Amniotic epithelial cell (primary cell): ENCODE results near the gene FZD2.
A peak's percentile ranks its signal among the peaks of the same experiment; 100 is the strongest.
"Not testable (repeated sequence)": the region's sequence is repeated elsewhere in the genome, so short reads cannot be mapped to it uniquely, and the experiment has no call there.

Source experiments
- DNase-seq: peaks from one replicate; pipeline ENCODE4 v3.0.0-alpha.2; 2010; ENCODE audit warnings: low read depth

The FZD2 gene

GRCh38 chr17:44575403-44575802 lies 18.1 kb downstream of the FZD2 start:
- DNase-seq, result no peak

GRCh38 chr17:44578947-44579346 lies 21.7 kb downstream of the FZD2 start:
- DNase-seq, result no peak

- no peak for DNase-seq
Observed at GRCh38 chr17:44581868-44582267, 24.6 kb downstream of the FZD2 start.

- peak; percentile 49 for DNase-seq
Observed at GRCh38 chr17:44584443-44584842, 27.2 kb downstream of the FZD2 start.

GRCh38 chr17:44585315-44585714 lies 28.0 kb downstream of the FZD2 start:
- DNase-seq, result no peak

- peak; percentile 99 for DNase-seq
Observed at GRCh38 chr17:44587339-44587738, 30.1 kb downstream of the FZD2 start.

GRCh38 chr17:44589316-44590071 lies 32.2 kb downstream of the FZD2 start:
- no peak for DNase-seq

GRCh38 chr17:44590072-44590462 lies 32.8 kb downstream of the FZD2 start:
- not testable (repeated sequence) for DNase-seq

- not testable (repeated sequence) for DNase-seq
Observed at GRCh38 chr17:44590762-44591161, 33.5 kb downstream of the FZD2 start.

- DNase-seq, result no peak
Observed at GRCh38 chr17:44591206-44591605, 33.9 kb downstream of the FZD2 start.

- DNase-seq, result no peak
Observed at GRCh38 chr17:44593156-44593555, 35.9 kb downstream of the FZD2 start.

GRCh38 chr17:44595216-44595775 lies 38.0 kb downstream of the FZD2 start:
- no peak for DNase-seq

- no peak for DNase-seq
Observed at GRCh38 chr17:44598329-44598728, 41.0 kb downstream of the FZD2 start.

- no peak for DNase-seq
Observed at GRCh38 chr17:44598932-44599297, 41.6 kb downstream of the FZD2 start.

GRCh38 chr17:44599298-44600175 lies 42.3 kb downstream of the FZD2 start:
- peak; percentile 100 for DNase-seq

- DNase-seq, result no peak
Observed at GRCh38 chr17:44601539-44601938, 44.3 kb downstream of the FZD2 start.

GRCh38 chr17:44601973-44602372 lies 44.7 kb downstream of the FZD2 start:
- DNase-seq, result no peak

GRCh38 chr17:44602390-44602789 lies 45.1 kb downstream of the FZD2 start:
- no peak for DNase-seq

GRCh38 chr17:44602970-44603369 lies 45.7 kb downstream of the FZD2 start:
- no peak for DNase-seq

GRCh38 chr17:44604116-44604761 lies 47.0 kb downstream of the FZD2 start:
- no peak for DNase-seq

- no peak for DNase-seq
Observed at GRCh38 chr17:44604768-44605485, 47.6 kb downstream of the FZD2 start.

GRCh38 chr17:44606658-44607057 lies 49.4 kb downstream of the FZD2 start:
- DNase-seq, result no peak
